A673 (cell line): Measurements from ENCODE around the gene INCA1.

Source experiments
- EZH2 ChIP-seq: fragments of 200-600 bp; sonication (generic); IDR thresholded peaks from 2 replicates; pipeline ENCODE4 v1.6.1; 2017; ENCODE audit warnings: borderline replicate concordance, low read depth, mild to moderate bottlenecking, mixed read lengths, antibody characterized with exemption, low read length; ENCODE audit not compliant: poor library complexity, severe bottlenecking
- TF ChIP-seq, protein P1 (sequence below): fragments of 300-800, 200-600 bp; sonication (generic); conservative IDR thresholded peaks from 2 replicates; pipeline ENCODE4 v1.5.1; 2017; ENCODE audit warnings: low read depth, mild to moderate bottlenecking, antibody characterized with exemption, low read length, moderate library complexity, mixed read lengths

DNA sequence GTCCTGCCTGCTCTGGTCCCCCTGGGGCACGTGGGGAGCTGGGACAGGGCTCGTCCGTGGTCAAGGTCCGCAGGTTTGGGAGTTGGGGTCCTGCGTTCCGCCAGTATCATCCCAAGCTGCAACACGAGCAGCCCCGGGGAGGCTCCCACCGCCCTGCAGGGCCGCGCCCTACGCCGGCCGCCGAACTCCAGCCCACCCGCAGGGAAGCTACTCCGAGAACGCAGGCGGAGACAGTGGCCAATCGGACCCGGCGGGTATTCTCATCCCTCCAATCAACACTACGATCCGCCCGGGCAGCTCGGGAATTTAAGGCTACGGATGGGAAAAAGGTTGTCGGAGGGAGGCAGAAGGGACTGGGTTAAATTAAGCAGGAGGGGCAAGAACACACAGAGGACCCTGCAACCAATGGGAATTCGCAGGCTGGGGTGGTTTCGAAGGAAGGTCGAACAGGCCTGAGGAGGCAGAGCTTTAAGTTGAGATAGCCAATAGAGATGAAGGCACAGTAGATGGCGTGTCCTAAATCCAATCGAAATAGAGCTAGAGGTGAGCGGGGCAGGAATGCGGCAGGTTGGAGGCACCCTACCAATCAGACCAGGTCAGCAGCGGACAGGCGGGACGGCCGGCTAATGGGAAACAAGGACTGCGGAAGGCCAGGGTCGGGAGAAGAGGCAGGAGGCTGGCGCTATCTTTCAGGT lies 30.3 kb downstream of the INCA1 start:
- TF ChIP-seq, protein P1, sequence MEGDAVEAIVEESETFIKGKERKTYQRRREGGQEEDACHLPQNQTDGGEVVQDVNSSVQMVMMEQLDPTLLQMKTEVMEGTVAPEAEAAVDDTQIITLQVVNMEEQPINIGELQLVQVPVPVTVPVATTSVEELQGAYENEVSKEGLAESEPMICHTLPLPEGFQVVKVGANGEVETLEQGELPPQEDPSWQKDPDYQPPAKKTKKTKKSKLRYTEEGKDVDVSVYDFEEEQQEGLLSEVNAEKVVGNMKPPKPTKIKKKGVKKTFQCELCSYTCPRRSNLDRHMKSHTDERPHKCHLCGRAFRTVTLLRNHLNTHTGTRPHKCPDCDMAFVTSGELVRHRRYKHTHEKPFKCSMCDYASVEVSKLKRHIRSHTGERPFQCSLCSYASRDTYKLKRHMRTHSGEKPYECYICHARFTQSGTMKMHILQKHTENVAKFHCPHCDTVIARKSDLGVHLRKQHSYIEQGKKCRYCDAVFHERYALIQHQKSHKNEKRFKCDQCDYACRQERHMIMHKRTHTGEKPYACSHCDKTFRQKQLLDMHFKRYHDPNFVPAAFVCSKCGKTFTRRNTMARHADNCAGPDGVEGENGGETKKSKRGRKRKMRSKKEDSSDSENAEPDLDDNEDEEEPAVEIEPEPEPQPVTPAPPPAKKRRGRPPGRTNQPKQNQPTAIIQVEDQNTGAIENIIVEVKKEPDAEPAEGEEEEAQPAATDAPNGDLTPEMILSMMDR: no peak
- TF ChIP-seq EZH2: no peak
